ENCODE data around the gene SLFN5.
"Not testable (repeated sequence)": the region's sequence is repeated elsewhere in the genome, so short reads cannot be mapped to it uniquely, and the experiment has no call there.

Gene SLFN5

GRCh38 chr17:35287286-35287811 is 44.5 kb downstream of the SLFN5 start:
- DNase-seq (ENCODE audit: extremely low read depth in 1 of 2, low read depth in 1 of 2) = no peak

- DNase-seq (ENCODE audit: extremely low read depth in 1 of 2, low read depth in 1 of 2) = no peak
Observed at GRCh38 chr17:35289222-35289621, 46.4 kb downstream of the SLFN5 start.

- DNase-seq (ENCODE audit: extremely low read depth in 1 of 2, low read depth in 1 of 2) = no peak
Observed at GRCh38 chr17:35291802-35292201, 48.9 kb downstream of the SLFN5 start.

GRCh38 chr17:35293151-35293847 is 50.4 kb downstream of the SLFN5 start:
- no peak for DNase-seq (ENCODE audit: extremely low read depth in 1 of 2, low read depth in 1 of 2)

GRCh38 chr17:35294756-35295155 is 51.9 kb downstream of the SLFN5 start:
- no peak for DNase-seq (ENCODE audit: extremely low read depth in 1 of 2, low read depth in 1 of 2)

GRCh38 chr17:35295686-35296085 is 52.8 kb downstream of the SLFN5 start:
- DNase-seq (ENCODE audit: extremely low read depth in 1 of 2, low read depth in 1 of 2) = no peak

- no peak for DNase-seq (ENCODE audit: extremely low read depth in 1 of 2, low read depth in 1 of 2)
Observed at GRCh38 chr17:35297666-35298065, 54.8 kb downstream of the SLFN5 start.

- DNase-seq (ENCODE audit: extremely low read depth in 1 of 2, low read depth in 1 of 2) = no peak
Observed at GRCh38 chr17:35298639-35299038, 55.8 kb downstream of the SLFN5 start.

GRCh38 chr17:35299135-35299534 is 56.3 kb downstream of the SLFN5 start:
- DNase-seq (ENCODE audit: extremely low read depth in 1 of 2, low read depth in 1 of 2) = no peak

GRCh38 chr17:35309345-35309744 is 66.5 kb downstream of the SLFN5 start:
- DNase-seq (ENCODE audit: extremely low read depth in 1 of 2, low read depth in 1 of 2) = not testable (repeated sequence)

GRCh38 chr17:35312346-35312745 is 69.5 kb downstream of the SLFN5 start:
- DNase-seq (ENCODE audit: extremely low read depth in 1 of 2, low read depth in 1 of 2) = no peak

- peak; percentile 69 to 83 for DNase-seq (ENCODE audit: extremely low read depth in 1 of 2, low read depth in 1 of 2)
Observed at GRCh38 chr17:35312790-35313711, 70.2 kb downstream of the SLFN5 start.

- DNase-seq (ENCODE audit: extremely low read depth in 1 of 2, low read depth in 1 of 2) = peak in 1 of 2 donors; percentile 11
Observed at GRCh38 chr17:35313875-35314409, 71.1 kb downstream of the SLFN5 start.

GRCh38 chr17:35314415-35315216 is 71.7 kb downstream of the SLFN5 start:
- DNase-seq (ENCODE audit: extremely low read depth in 1 of 2, low read depth in 1 of 2) = no peak

- no peak for DNase-seq (ENCODE audit: extremely low read depth in 1 of 2, low read depth in 1 of 2)
Observed at GRCh38 chr17:35315283-35315682, 72.4 kb downstream of the SLFN5 start.

- DNase-seq (ENCODE audit: extremely low read depth in 1 of 2, low read depth in 1 of 2) = no peak
Observed at GRCh38 chr17:35315971-35316370, 73.1 kb downstream of the SLFN5 start.

- DNase-seq (ENCODE audit: extremely low read depth in 1 of 2, low read depth in 1 of 2) = no peak
Observed at GRCh38 chr17:35322749-35323148, 79.9 kb downstream of the SLFN5 start.

All from activated CD8-positive, alpha-beta memory T cell treated with anti-CD3 and anti-CD28 coated beads for 1 hour (primary cell).